MCF 10A (cell line): ENCODE data around the gene ANKRD26. TPM values are rescaled to one million over a fixed set of nuclear protein-coding genes. Genes with fewer than 3 reads are reported as not detected.

Experiments used
- Bru-seq: library from RNA; stranded (reverse); fragments of 400-500 nt; gene quantifications from one replicate; lab custom pipeline; 2021; lab: Mats Ljungman, UMichigan
- BruChase-seq, 2 experiments: library from RNA; stranded (reverse); fragments of 400-500 nt; gene quantifications; one replicate each; lab custom pipeline; 2021; lab: Mats Ljungman, UMichigan
- BruUV-seq: library from RNA; stranded (reverse); fragments of 400-500 nt; replicated peaks from 2 replicates; lab custom pipeline; 2021; lab: Mats Ljungman, UMichigan
- CTCF ChIA-PET: fragments of 300-600 bp; sonication (Branson Sonifier 250); formaldehyde crosslinking; extraction: SDS; loops from one replicate; lab custom pipeline; 2021; ENCODE audit warnings: antibody characterized with exemption, inconsistent platforms; lab: Yijun Ruan, JAX
- POLR2A ChIA-PET: fragments of 300-600, 350-650 bp; sonication (Branson Sonifier 250); formaldehyde crosslinking; extraction: SDS; loops from one replicate; lab custom pipeline; 2020; ENCODE audit warnings: antibody characterized with exemption, inconsistent platforms; lab: Yijun Ruan, JAX
- DNase-seq: peaks from one replicate; pipeline ENCODE4 v3.0.0-alpha.2; 2018; ENCODE audit not compliant: unreplicated experiment
- H3K27ac Mint-ChIP-seq: one replicate; pipeline ENCODE4 v1.8.0; 2022; ENCODE audit warnings: mild to moderate bottlenecking, low read depth, mixed read lengths; ENCODE audit not compliant: unreplicated experiment
- H3K27me3 Mint-ChIP-seq: one replicate; pipeline ENCODE4 v1.8.0; 2022; ENCODE audit warnings: mixed read lengths; ENCODE audit not compliant: insufficient read depth, unreplicated experiment
- H3K36me3 Mint-ChIP-seq: one replicate; pipeline ENCODE4 v1.8.0; 2022; ENCODE audit warnings: mild to moderate bottlenecking, moderate library complexity, mixed read lengths; ENCODE audit not compliant: insufficient read depth, unreplicated experiment
- H3K4me1 Mint-ChIP-seq: one replicate; pipeline ENCODE4 v1.8.0; 2022; ENCODE audit warnings: mixed read lengths; ENCODE audit not compliant: insufficient read depth, unreplicated experiment
- H3K4me3 Mint-ChIP-seq: one replicate; pipeline ENCODE4 v1.8.0; 2022; ENCODE audit warnings: mild to moderate bottlenecking, moderate library complexity, mixed read lengths; ENCODE audit not compliant: unreplicated experiment
- H3K9me3 Mint-ChIP-seq: one replicate; pipeline ENCODE4 v1.8.0; 2022; ENCODE audit warnings: mixed read lengths; ENCODE audit not compliant: unreplicated experiment
- CTCF ChIP-seq: fragments of 200-600 bp; IDR thresholded peaks from one replicate; pipeline ENCODE4 v1.8.0; 2022; ENCODE audit warnings: antibody characterized with exemption, mild to moderate bottlenecking; ENCODE audit not compliant: unreplicated experiment
- intact Hi-C: fragments of 100-400 bp; cut with micrococcal nuclease; formaldehyde crosslinking; loops from 2 replicates; pipeline ENCODE4 v1.14.1; 2022
- long read RNA-seq: library from polyadenylated mRNA; stranded (forward); transcript quantifications from one replicate; pipeline ENCODE4 v2.0.0, GENCODE V29; 2022
- total RNA-seq: library from RNA; stranded (reverse); gene quantifications from 2 replicates; pipeline ENCODE4 v1.2.3, GENCODE V29; 2022

ANKRD26 gene
- 6.5 and 7.3 TPM in 2 replicates for total RNA-seq
- percentile 64 among the genes with signal in this experiment for Bru-seq, nascent RNA
- percentile 71 among the genes with signal in this experiment for BruChase-seq, experiment 1, labeled RNA remaining after a 6-hour chase
- percentile 71 among the genes with signal in this experiment for BruChase-seq, experiment 2, labeled RNA remaining after a 2-hour chase
- long read RNA-seq, full-length matches to known transcripts = 1 of 7 reads
- long read RNA-seq, partial matches to known transcripts = 0 of 7 reads
- long read RNA-seq, other reads (novel, unspliced or antisense) = 6 of 7 reads

DNA sequence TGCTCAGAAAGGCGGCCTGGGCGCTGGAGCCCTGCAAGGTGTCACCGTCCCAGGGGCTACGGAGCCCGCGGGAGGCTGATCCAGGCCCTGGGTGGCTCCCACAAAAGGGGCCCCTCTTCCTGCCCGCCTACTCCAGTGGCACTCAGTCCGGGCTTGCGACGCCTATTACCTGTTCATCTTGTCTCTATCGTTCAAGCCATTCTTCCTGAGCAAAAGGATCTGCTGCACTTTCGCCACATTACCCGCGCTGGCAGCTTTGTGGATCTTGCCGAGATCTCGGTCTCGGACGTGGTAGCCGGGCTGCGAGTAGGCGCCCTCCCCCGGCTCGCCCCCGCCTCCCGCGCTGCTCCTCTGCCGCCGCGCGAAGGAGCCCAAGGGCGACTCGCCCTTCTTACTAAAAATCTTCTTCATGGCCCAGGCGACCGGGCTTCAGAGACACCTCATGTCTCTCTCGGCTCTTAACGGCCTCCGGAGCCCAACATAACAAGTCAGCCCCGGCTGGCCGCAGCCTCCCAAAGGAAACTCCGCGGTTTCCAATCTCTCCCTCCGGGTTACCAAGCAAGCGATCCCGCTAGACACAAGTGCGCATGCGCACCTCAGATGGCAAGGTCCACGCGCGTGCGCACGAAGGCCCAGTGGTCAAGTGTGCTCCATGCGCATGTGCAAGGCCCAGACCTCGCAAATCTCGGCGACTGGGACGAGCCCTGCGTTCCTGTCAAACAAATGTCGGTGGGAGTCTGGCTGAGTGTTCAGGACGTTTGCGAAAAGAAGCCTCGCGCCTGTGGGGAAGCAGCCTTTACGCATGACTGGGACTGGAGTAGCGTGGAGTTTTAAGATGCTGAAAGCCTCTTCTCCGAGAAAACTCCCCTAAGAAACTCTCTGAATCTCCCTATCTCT lies at the start of gene ANKRD26:
ANKRD26 (minus strand) TSS at position 579 of the 897 bp plus-strand sequence; CDS start at position 411, 168 bp downstream.
- H3K4me1 Mint-ChIP-seq = peaks cover 13% of the 10 kb centered on the region
- peak within 1 kb of the TSS; percentile 81 for H3K4me3 Mint-ChIP-seq
- no peaks in the 10 kb centered on the region for H3K27me3 Mint-ChIP-seq
- peak within 1 kb of the TSS; percentile 92 for H3K27ac Mint-ChIP-seq
- POLR2A ChIA-PET = interaction anchor here (0.6 to 2.1 kb wide), 4 partner anchors 21 to 140 kb away, joined by 3 to 10 read pairs (median 4); partner anchors contain the start of genes MASTL and YME1L1
- CTCF ChIA-PET = no interaction called here
- BruUV-seq = TSS peak; percentile 35
- H3K36me3 Mint-ChIP-seq = peaks cover 19% of the 10 kb centered on the region
- H3K9me3 Mint-ChIP-seq = no peaks in the 10 kb centered on the region
- intact Hi-C loops = no loop called here
- TF ChIP-seq CTCF = no peak
- DNase-seq = peak; percentile 97

DNA sequence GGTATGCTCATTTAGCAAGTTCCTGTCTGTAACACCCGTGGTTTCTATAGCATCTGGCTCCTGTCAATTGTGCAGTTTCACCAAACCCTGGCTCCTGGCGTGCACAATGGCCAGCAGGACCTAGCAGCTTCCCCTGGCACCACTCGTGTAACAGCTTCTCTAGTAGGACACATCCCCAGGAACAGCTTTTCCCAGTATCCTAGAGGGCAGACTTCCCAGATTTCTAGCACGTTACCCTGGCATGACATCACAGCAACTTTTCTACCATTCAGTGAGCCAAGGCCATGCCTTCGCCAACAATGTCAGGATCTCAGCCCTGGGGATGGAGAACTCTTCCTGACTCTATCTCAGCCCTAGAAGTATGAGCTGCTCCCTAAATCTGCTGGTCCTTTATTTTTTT lies 47.4 kb upstream of the ANKRD26 start:
- intact Hi-C loops = no loop called here
- ChIA-PET POLR2A (no interaction called here), CTCF (no interaction called here)
- no peak for TF ChIP-seq CTCF
- no TSS peak for BruUV-seq
- no peaks in the 10 kb centered on the region for H3K27me3 Mint-ChIP-seq
- H3K4me1 Mint-ChIP-seq = peaks cover 11% of the 10 kb centered on the region
- DNase-seq = no peak
- peaks cover 80% of the 10 kb centered on the region for H3K36me3 Mint-ChIP-seq
- no peak overlapping the region for H3K27ac Mint-ChIP-seq
- H3K9me3 Mint-ChIP-seq = no peaks in the 10 kb centered on the region
- no peak overlapping the region for H3K4me3 Mint-ChIP-seq

GRCh38 chr10:27145937-27146336 lies 45.6 kb upstream of the ANKRD26 start:
- Mint-ChIP-seq H3K4me3 (no peak overlapping the region), H3K27ac (no peak overlapping the region), H3K9me3 (no peaks in the 10 kb centered on the region), H3K36me3 (peaks cover 90% of the 10 kb centered on the region), H3K27me3 (no peaks in the 10 kb centered on the region), H3K4me1 (peaks cover 5% of the 10 kb centered on the region)
- intact Hi-C loops = no loop called here
- POLR2A ChIA-PET = interaction anchor here (1.2 kb wide), 1 partner anchor 8 kb away, joined by 4 read pairs; the partner anchor contains the start of gene YME1L1
- no peak for DNase-seq
- TF ChIP-seq CTCF = no peak
- no TSS peak for BruUV-seq
- CTCF ChIA-PET = interaction anchor here (0.5 to 0.8 kb wide), 2 partner anchors 18 to 31 kb away, joined by 4 read pairs; no protein-coding TSS in a partner anchor
